A673 (cell line): ENCODE results near the gene ABCC9.

ENCODE experiments used
- EZH2 ChIP-seq: fragments of 200-600 bp; sonication (generic); IDR thresholded peaks from 2 replicates; pipeline ENCODE4 v1.6.1; 2017; ENCODE audit warnings: borderline replicate concordance, low read depth, mild to moderate bottlenecking, mixed read lengths, antibody characterized with exemption, low read length; ENCODE audit not compliant: poor library complexity, severe bottlenecking
- TF ChIP-seq, protein P1 (sequence below): fragments of 300-800, 200-600 bp; sonication (generic); conservative IDR thresholded peaks from 2 replicates; pipeline ENCODE4 v1.5.1; 2017; ENCODE audit warnings: low read depth, mild to moderate bottlenecking, antibody characterized with exemption, low read length, moderate library complexity, mixed read lengths

DNA sequence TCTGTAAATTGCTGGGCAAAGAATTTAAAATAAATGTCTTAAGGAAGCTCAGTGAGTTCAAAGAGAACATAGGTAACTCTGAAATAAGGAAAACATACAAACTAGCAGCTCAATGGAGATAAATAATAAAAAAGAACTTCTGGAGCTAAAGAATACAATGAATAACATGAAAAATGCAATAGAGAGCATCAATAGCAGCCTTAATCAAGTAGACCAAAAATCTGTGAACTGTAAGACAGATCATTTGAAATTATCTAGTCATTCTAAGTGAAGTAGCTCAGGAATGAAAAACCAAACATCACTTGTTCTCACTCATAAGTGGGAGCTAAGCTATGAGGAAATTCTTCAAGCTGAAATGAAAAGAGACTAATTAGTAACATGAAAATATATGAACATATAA lies 5.8 kb upstream of the ABCC9 start:
- TF ChIP-seq, protein P1, sequence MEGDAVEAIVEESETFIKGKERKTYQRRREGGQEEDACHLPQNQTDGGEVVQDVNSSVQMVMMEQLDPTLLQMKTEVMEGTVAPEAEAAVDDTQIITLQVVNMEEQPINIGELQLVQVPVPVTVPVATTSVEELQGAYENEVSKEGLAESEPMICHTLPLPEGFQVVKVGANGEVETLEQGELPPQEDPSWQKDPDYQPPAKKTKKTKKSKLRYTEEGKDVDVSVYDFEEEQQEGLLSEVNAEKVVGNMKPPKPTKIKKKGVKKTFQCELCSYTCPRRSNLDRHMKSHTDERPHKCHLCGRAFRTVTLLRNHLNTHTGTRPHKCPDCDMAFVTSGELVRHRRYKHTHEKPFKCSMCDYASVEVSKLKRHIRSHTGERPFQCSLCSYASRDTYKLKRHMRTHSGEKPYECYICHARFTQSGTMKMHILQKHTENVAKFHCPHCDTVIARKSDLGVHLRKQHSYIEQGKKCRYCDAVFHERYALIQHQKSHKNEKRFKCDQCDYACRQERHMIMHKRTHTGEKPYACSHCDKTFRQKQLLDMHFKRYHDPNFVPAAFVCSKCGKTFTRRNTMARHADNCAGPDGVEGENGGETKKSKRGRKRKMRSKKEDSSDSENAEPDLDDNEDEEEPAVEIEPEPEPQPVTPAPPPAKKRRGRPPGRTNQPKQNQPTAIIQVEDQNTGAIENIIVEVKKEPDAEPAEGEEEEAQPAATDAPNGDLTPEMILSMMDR = no peak
- TF ChIP-seq EZH2 = no peak
